Esophagus muscularis mucosa (tissue), 4 donors: Measurements from ENCODE around the gene SPACA7. TPM values are rescaled to one million over a fixed set of nuclear protein-coding genes. Genes with fewer than 3 reads are reported as not detected.
"Not testable (repeated sequence)": the region's sequence is repeated elsewhere in the genome, so short reads cannot be mapped to it uniquely, and the experiment has no call there.

Experiments
- DNase-seq: peaks from one replicate; pipeline ENCODE4 v3.0.0-alpha.2; 2017; ENCODE audit errors: extremely low spot score
- H3K27ac ChIP-seq, 4 donors: fragments of 200-600 bp; sonication (generic); replicated peaks in 1 of 4; 1 replicate in 3 of 4; 2 replicates in 1 of 4; pipeline ENCODE4 v1.5.1; 2016 to 2019; ENCODE audit warnings: mild to moderate bottlenecking in 1 of 4
- H3K27me3 ChIP-seq, 4 donors: fragments of 200-600 bp; sonication (generic); one replicate each; pipeline versions ENCODE4 v1.5.1 to v1.6.0; 2016 to 2019
- H3K36me3 ChIP-seq, 4 donors: fragments of 200-600 bp; sonication (generic); one replicate each; pipeline ENCODE4 v1.5.1; 2016 to 2019
- H3K4me1 ChIP-seq, 4 donors: fragments of 200-600 bp; sonication (generic); one replicate each; pipeline ENCODE4 v1.5.1; 2016 to 2019
- H3K4me3 ChIP-seq, 4 donors: fragments of 200-600 bp; sonication (generic); 1 replicate in 2 of 4; 2 replicates in 2 of 4; pipeline ENCODE4 v1.5.1; 2016 to 2019; ENCODE audit warnings: mild to moderate bottlenecking in 4 of 4, moderate library complexity in 1 of 4
- H3K9me3 ChIP-seq, 4 donors: fragments of 200-600 bp; sonication (generic); 1 replicate in 3 of 4; 2 replicates in 1 of 4; pipeline ENCODE4 v1.5.1; 2016 to 2019
- EP300 ChIP-seq: sonication (generic); formaldehyde crosslinking; IDR thresholded peaks from one replicate; pipeline ENCODE4 v1.6.1; 2017; ENCODE audit warnings: antibody characterized with exemption
- POLR2A ChIP-seq: fragments of 450-650 bp; IDR thresholded peaks from one replicate; pipeline ENCODE4 v1.6.1; 2017; ENCODE audit warnings: antibody characterized with exemption, moderate library complexity, mild to moderate bottlenecking, low read depth
- POLR2AphosphoS5 ChIP-seq, 2 donors: sonication (generic); formaldehyde crosslinking; IDR thresholded peaks; one replicate each; pipeline ENCODE4 v1.6.1; 2017; ENCODE audit warnings: antibody characterized with exemption in 2 of 2
- WGBS: methylation state at CpG from one replicate; pipeline ENCODE4 v1.1.5; 2018; 5-methylcytosine and 5-hydroxymethylcytosine counted together
- intact Hi-C: fragments of 100-400 bp; cut with DNase I; formaldehyde crosslinking; loops from one replicate; pipeline ENCODE4 v1.15.1; 2023
- total RNA-seq, 4 donors: library from RNA; depleted of rRNA; stranded (reverse); fragments of >200 nt; gene quantifications; one replicate each; pipeline versions ENCODE4 v1.1.0 to v1.2.1, GENCODE V29; 2016
- TF ChIP-seq, protein P1 (sequence below), 3 experiments: fragments of 200-600 bp in 2 of 3; fragments of 450-650 bp in 1 of 3; sonication (generic) in 2 of 3; IDR thresholded peaks; one replicate each; pipeline ENCODE4 v1.5.1; 2017 to 2019; ENCODE audit warnings: antibody characterized with exemption in 3 of 3, mild to moderate bottlenecking in 2 of 3, moderate library complexity in 1 of 3

The SPACA7 gene
- total RNA-seq, 4 donors from 2014 or later: not detected

DNA sequence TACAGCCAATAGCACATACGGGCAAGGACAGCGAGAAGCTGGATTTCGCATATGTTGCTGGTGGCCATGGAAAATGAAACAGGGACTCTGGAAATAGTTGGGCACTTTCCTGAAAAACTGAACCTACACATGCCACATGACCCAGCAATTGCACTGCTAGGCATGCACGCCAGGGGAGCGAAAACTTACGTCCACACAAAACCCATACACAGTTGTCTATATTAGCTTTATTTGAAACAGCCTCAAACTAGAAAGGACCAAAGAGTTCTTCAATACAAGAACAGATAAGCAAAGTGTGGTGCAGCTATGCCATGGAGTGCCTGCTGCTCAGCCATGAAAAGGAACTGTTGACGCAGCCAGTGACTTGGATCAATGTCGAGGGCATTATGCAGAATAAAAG is 7.3 kb upstream of the SPACA7 start:
- Histone ChIP-seq H3K9me3 (peaks cover 0 to 26% (median 9%) of the 10 kb centered on the region in 4 donors), H3K36me3 (no peaks in the 10 kb centered on the region), H3K27me3 (peaks cover 0 to 28% (median 2%) of the 10 kb centered on the region in 4 donors), H3K4me1 (no peaks in the 10 kb centered on the region), H3K27ac (no peak overlapping the region), H3K4me3 (no peak overlapping the region)
- 89% methylated on average over 8 of the region's 8 CpGs for WGBS
- DNase-seq: peak; percentile 79
- TF ChIP-seq EP300: no peak
- TF ChIP-seq POLR2AphosphoS5 (IDR thresholded peaks at IDR 0.05): no peak
- intact Hi-C loops: no loop called here

DNA sequence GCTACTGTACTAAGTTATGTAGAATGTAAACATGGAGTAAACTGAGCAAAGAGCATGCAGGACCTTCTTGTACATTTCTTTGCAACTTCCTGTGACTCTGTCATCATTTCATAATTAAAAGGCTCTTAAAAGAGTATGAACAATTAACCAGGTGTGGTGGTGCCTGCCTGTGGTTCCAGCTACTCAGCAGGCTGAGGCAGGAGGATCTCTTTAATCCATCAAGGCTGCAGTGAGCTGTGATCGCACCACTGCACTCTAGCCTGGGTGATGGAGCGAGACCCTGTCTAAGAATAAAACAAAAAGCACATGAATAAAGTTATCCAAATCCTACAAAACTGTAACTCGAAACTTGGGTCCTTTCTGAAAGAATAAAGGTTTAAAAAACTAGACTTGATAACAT is 5.8 kb upstream of the SPACA7 start:
- H3K27ac ChIP-seq: no peak overlapping the region
- 75% methylated on average over 3 of the region's 3 CpGs for WGBS
- intact Hi-C loops: no loop called here
- no peak for DNase-seq
- H3K36me3 ChIP-seq: no peaks in the 10 kb centered on the region
- no peak overlapping the region for H3K4me3 ChIP-seq
- peaks cover 0 to 14% (median 2%) of the 10 kb centered on the region in 4 donors for H3K27me3 ChIP-seq
- no peaks in the 10 kb centered on the region for H3K4me1 ChIP-seq
- H3K9me3 ChIP-seq: peaks cover 0 to 22% (median 9%) of the 10 kb centered on the region in 4 donors
- TF ChIP-seq, protein P1, sequence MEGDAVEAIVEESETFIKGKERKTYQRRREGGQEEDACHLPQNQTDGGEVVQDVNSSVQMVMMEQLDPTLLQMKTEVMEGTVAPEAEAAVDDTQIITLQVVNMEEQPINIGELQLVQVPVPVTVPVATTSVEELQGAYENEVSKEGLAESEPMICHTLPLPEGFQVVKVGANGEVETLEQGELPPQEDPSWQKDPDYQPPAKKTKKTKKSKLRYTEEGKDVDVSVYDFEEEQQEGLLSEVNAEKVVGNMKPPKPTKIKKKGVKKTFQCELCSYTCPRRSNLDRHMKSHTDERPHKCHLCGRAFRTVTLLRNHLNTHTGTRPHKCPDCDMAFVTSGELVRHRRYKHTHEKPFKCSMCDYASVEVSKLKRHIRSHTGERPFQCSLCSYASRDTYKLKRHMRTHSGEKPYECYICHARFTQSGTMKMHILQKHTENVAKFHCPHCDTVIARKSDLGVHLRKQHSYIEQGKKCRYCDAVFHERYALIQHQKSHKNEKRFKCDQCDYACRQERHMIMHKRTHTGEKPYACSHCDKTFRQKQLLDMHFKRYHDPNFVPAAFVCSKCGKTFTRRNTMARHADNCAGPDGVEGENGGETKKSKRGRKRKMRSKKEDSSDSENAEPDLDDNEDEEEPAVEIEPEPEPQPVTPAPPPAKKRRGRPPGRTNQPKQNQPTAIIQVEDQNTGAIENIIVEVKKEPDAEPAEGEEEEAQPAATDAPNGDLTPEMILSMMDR (IDR thresholded peaks at IDR 0.05): no peak
- TF ChIP-seq POLR2A (no peak), POLR2AphosphoS5 (IDR thresholded peaks at IDR 0.05) (no peak), EP300 (no peak)

DNA sequence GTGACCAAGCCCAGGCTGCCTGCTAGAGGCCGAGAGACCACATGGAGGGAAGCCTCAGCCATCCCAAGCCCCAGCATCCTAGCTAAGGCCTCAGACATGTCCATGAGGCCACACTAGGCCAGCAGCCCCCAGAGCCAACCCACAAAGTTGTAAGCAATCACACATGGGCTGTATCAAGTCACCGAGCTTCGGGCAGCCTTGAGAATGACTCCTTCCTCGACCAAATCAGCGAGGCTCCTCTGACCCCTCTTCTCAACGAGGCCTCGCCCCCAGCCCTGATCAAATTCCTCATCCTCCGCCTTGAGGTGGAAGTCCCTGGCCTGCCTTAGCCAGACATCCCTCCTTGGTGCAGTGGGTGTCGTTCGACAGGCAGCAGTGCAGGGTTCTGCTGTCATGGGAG is 1.9 kb upstream of the SPACA7 start:
- no peaks in the 10 kb centered on the region for H3K9me3 ChIP-seq
- WGBS: 81% methylated on average over 8 of the region's 10 CpGs
- no peaks in the 10 kb centered on the region for H3K4me1 ChIP-seq
- peak; percentile 91 for DNase-seq
- no peak overlapping the region for H3K27ac ChIP-seq
- no peak overlapping the region for H3K4me3 ChIP-seq
- no peaks in the 10 kb centered on the region for H3K36me3 ChIP-seq
- H3K27me3 ChIP-seq: no peaks in the 10 kb centered on the region
- TF ChIP-seq EP300: no peak
- TF ChIP-seq, protein P1 (IDR thresholded peaks at IDR 0.05): no peak
- TF ChIP-seq POLR2AphosphoS5 (IDR thresholded peaks at IDR 0.05): no peak
- no peak for TF ChIP-seq POLR2A
- intact Hi-C loops: no loop called here

DNA sequence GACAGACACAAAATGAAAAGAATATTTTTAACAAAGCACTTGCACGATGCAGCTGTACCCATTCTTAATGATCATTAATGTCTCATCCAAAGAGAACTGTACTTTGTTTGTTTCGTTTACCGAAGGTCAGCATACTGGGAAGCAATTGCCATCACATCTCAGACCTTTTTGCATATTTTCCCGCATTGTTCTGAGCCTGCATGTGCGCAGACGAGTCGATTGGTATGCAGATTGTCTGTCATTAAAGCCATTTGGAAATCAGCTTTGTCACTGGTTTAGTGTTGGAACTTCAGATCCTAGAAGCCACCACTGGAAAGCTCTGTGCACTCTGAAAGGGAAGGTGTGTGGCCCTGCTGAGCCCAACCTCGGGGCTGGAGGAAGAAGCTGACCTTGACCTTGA is 15.6 kb downstream of the SPACA7 start:
- intact Hi-C loops: no loop called here
- no peak for TF ChIP-seq POLR2AphosphoS5 (IDR thresholded peaks at IDR 0.05)
- no peak for TF ChIP-seq EP300
- TF ChIP-seq, protein P1 (IDR thresholded peaks at IDR 0.05): no peak
- no peak for TF ChIP-seq POLR2A

DNA sequence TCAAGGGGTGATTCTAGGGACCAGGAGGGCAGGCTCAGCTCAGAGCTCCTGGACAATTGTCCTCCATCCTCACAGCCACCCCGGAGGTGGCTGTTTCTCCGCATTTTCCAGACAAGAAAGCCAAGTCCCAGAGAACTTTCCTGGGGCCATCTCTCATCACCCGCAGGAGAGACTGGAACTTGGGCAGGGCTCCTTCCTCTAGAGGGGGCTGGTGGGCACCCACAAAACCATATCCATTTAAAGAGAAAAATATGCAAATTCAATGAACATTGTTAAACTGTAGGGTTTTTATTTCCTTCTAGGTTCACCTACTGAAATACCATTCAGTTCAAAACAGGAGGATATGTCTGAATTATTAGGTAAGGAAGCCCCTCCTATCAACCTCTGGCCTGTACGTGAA is 16.6 kb downstream of the SPACA7 start:
- peaks cover 0 to 5% (median 0%) of the 10 kb centered on the region in 4 donors for H3K27me3 ChIP-seq
- H3K4me1 ChIP-seq: no peaks in the 10 kb centered on the region
- intact Hi-C loops: no loop called here
- no peaks in the 10 kb centered on the region for H3K9me3 ChIP-seq
- no peak overlapping the region for H3K4me3 ChIP-seq
- TF ChIP-seq, protein P1 (IDR thresholded peaks at IDR 0.05): no peak
- TF ChIP-seq EP300 (no peak), POLR2A (no peak), POLR2AphosphoS5 (IDR thresholded peaks at IDR 0.05) (no peak)
- no peak for DNase-seq
- WGBS: 48% methylated on average over 4 of the region's 4 CpGs
- H3K36me3 ChIP-seq: no peaks in the 10 kb centered on the region
- H3K27ac ChIP-seq: no peak overlapping the region

More for the DNA sequence above, 15.6 kb downstream of the SPACA7 start:
- H3K4me3 ChIP-seq: no peak overlapping the region
- WGBS: 75% methylated on average over 8 of the region's 8 CpGs
- DNase-seq: peak; percentile 57
- H3K4me1 ChIP-seq: no peaks in the 10 kb centered on the region
- no peak overlapping the region for H3K27ac ChIP-seq
- H3K9me3 ChIP-seq: no peaks in the 10 kb centered on the region
- H3K27me3 ChIP-seq: peaks cover 0 to 5% (median 0%) of the 10 kb centered on the region in 4 donors
- no peaks in the 10 kb centered on the region for H3K36me3 ChIP-seq

DNA sequence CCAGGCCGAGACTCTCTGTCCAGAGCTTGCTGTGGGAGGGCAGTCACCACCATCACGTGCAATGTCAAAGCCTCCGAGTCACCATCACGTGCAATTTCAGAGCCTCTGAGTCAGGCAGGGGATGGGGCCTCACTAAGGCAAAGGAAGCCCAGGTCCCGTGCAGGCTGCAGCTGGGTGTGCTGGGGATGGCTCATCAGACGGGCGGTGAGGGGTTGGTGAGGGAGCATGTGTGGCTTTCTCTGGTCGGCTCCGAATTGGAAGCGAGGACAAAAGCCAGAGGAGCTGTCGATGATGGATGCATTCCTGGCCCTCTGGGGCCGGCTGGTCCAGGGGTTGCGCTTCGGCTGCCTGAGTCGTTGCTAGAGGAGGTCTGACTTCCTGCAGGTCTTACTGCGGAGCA is 18.9 kb downstream of the SPACA7 start:
- H3K36me3 ChIP-seq, intact Hi-C loops, H3K4me3 ChIP-seq, H3K27ac ChIP-seq, H3K9me3 ChIP-seq, H3K27me3 ChIP-seq, H3K4me1 ChIP-seq: not testable (repeated sequence)
- 88% methylated on average over 4 of the region's 16 CpGs for WGBS
- DNase-seq: peak; percentile 83

DNA sequence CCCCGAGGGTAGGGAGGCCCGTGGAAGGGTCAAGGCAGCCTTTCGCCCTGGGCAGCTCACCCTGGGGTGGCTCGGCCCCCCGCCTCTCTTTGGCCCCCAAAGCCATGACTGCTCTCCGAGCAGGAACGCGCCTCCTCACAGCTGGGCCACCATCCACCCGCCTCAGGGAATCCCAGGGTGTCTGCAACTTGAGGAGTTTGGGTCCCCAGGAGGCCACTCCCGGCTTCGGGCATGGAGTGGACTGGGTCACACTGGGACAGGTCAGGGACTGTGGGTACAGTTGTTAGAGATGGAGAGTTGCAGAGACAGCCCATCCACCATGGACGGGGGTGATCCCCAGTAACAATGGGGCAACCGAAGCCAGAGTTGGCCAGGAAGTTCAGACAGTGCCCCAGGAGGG is 19.8 kb downstream of the SPACA7 start:
- WGBS: 67% methylated on average over 11 of the region's 13 CpGs
- H3K27ac ChIP-seq, H3K9me3 ChIP-seq, H3K36me3 ChIP-seq, DNase-seq, intact Hi-C loops, H3K4me3 ChIP-seq, H3K4me1 ChIP-seq, H3K27me3 ChIP-seq: not testable (repeated sequence)
